Tibial nerve (tissue), 4 donors: ENCODE results near the gene RGS1. TPM values are rescaled to one million over a fixed set of nuclear protein-coding genes. Genes with fewer than 3 reads are reported as not detected.

Experiments
- DNase-seq, 2 donors: peaks; one replicate each; pipeline ENCODE4 v3.0.0-alpha.2; 2019; ENCODE audit warnings: low spot score in 2 of 2
- H3K27ac ChIP-seq, 4 donors: fragments of 200-600 bp; sonication (generic) in 3 of 4; one replicate each; pipeline ENCODE4 v1.5.1; 2017 to 2019; ENCODE audit warnings: mild to moderate bottlenecking in 1 of 4
- H3K27me3 ChIP-seq, 2 donors: fragments of 200-600 bp; sonication (generic) in 1 of 2; one replicate each; pipeline versions ENCODE4 v1.5.1 to v1.6.0; 2017 to 2019
- H3K36me3 ChIP-seq, 3 donors: fragments of 200-600 bp; sonication (generic); one replicate each; pipeline ENCODE4 v1.5.1; 2018 to 2019
- H3K4me1 ChIP-seq, 4 donors: fragments of 200-600 bp; sonication (generic) in 3 of 4; one replicate each; pipeline ENCODE4 v1.5.1; 2017 to 2019
- H3K4me3 ChIP-seq, 4 donors: fragments of 200-600 bp; sonication (generic) in 3 of 4; one replicate each; pipeline ENCODE4 v1.5.1; 2017 to 2019; ENCODE audit warnings: mild to moderate bottlenecking in 1 of 4, moderate library complexity in 1 of 4
- H3K9me3 ChIP-seq, 4 donors: fragments of 200-600 bp; sonication (generic) in 3 of 4; one replicate each; pipeline ENCODE4 v1.5.1; 2017 to 2019
- EP300 ChIP-seq, 2 donors: sonication (generic); formaldehyde crosslinking; IDR thresholded peaks; one replicate each; pipeline ENCODE4 v1.6.1; 2017; ENCODE audit warnings: antibody characterized with exemption in 2 of 2, mild to moderate bottlenecking in 1 of 2
- POLR2A ChIP-seq, 2 donors: fragments of 450-650 bp; IDR thresholded peaks; one replicate each; pipeline ENCODE4 v1.6.1; 2017; ENCODE audit warnings: antibody characterized with exemption in 2 of 2, mild to moderate bottlenecking in 2 of 2, moderate library complexity in 2 of 2
- WGBS, 2 donors: methylation state at CpG; one replicate each; pipeline ENCODE4 v1.1.5; 2018; 5-methylcytosine and 5-hydroxymethylcytosine counted together
- total RNA-seq, 4 donors: library from RNA; depleted of rRNA; stranded (reverse); fragments of >200 nt; gene quantifications; one replicate each; pipeline ENCODE4 v1.1.0, GENCODE V29; 2016
- TF ChIP-seq, protein P1 (sequence below), 5 experiments: fragments of 200-600 bp in 3 of 5; fragments of 450-650 bp in 2 of 5; sonication (generic) in 3 of 5; IDR thresholded peaks; one replicate each; pipeline ENCODE4 v1.5.1; 2016 to 2019; ENCODE audit warnings: antibody characterized with exemption in 5 of 5, mild to moderate bottlenecking in 3 of 5, moderate library complexity in 2 of 5

Gene RGS1
- total RNA-seq, 4 donors from 2014 or later, result 142 to 489 (median 195) TPM

DNA sequence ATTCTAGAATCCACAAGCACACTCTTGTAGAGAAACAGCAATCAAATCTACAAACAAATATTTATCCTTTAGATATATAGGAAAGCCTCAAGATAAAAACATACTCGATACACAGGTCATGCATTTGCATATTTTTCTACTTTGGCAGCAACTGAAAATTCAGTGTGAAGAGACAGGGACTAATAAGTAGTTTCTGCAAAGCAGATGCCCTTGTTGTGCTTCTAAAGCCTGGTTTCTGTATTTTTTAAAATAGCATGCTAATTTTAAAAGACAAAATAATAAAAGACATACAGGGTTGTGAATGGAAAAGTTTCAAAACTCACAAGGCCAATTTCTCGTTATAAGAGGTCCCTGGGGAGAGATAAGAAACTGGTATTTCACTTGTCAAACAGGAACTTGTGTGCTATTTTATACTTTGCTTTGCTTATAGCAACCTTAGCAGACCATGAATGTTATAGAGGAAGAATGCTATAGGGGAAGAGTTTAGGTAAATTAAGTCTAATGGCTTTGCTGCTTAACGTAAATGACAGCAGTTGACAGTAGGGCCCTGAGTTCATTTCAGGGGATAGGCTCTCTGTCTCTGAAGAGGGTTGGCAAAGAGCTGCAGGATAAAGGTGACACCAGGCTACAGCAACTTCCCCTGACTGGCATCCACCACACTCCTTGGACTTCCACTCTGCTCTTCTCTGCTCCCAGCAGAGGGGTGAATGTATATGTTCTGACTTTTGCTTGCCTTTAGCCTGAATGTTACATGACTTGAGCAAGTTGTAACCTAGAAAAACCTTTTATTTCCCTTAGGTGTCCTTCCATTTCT is 51.0 kb downstream of the RGS1 start:
- no peak for DNase-seq
- Histone ChIP-seq H3K9me3 (peaks cover 0 to 7% (median 0%) of the 10 kb centered on the region in 4 donors), H3K36me3 (no peaks in the 10 kb centered on the region), H3K27ac (no peak overlapping the region), H3K27me3 (no peaks in the 10 kb centered on the region), H3K4me1 (no peaks in the 10 kb centered on the region), H3K4me3 (no peak overlapping the region)
- 66 to 75% methylated on average over 3 of the region's 3 CpGs for WGBS, 2 donors
- no peak for TF ChIP-seq POLR2A (IDR thresholded peaks at IDR 0.05)
- TF ChIP-seq EP300 (IDR thresholded peaks at IDR 0.05), result no peak
- TF ChIP-seq, protein P1, sequence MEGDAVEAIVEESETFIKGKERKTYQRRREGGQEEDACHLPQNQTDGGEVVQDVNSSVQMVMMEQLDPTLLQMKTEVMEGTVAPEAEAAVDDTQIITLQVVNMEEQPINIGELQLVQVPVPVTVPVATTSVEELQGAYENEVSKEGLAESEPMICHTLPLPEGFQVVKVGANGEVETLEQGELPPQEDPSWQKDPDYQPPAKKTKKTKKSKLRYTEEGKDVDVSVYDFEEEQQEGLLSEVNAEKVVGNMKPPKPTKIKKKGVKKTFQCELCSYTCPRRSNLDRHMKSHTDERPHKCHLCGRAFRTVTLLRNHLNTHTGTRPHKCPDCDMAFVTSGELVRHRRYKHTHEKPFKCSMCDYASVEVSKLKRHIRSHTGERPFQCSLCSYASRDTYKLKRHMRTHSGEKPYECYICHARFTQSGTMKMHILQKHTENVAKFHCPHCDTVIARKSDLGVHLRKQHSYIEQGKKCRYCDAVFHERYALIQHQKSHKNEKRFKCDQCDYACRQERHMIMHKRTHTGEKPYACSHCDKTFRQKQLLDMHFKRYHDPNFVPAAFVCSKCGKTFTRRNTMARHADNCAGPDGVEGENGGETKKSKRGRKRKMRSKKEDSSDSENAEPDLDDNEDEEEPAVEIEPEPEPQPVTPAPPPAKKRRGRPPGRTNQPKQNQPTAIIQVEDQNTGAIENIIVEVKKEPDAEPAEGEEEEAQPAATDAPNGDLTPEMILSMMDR (IDR thresholded peaks at IDR 0.05), result no peak

DNA sequence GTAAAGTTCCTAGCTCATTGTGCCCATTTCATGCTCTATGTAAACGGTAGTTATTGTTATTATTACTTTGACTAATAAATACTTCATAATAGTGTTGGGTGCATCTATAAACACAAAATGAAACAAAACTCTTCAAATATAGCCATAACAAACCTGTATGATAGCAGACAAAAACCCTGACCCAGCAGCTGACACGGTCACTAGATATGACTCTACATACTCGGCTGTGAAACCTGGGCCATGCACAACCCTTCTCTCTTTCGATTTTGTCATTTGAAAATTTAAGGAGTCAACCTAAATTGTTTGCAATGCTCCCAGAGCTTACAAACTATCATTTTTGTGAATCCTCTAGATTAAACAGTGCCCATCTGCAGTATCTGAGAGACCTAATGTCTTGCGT is 52.3 kb downstream of the RGS1 start:
- Histone ChIP-seq H3K27ac (no peak overlapping the region), H3K4me3 (no peak overlapping the region), H3K36me3 (no peaks in the 10 kb centered on the region), H3K4me1 (no peaks in the 10 kb centered on the region), H3K27me3 (no peaks in the 10 kb centered on the region), H3K9me3 (no peaks in the 10 kb centered on the region)
- TF ChIP-seq POLR2A (IDR thresholded peaks at IDR 0.05) (no peak), EP300 (IDR thresholded peaks at IDR 0.05) (no peak)
- TF ChIP-seq, protein P1 (IDR thresholded peaks at IDR 0.05), result no peak
- WGBS, 2 donors, result 94% methylated on average over 5 of the region's 5 CpGs
- DNase-seq, result no peak

DNA sequence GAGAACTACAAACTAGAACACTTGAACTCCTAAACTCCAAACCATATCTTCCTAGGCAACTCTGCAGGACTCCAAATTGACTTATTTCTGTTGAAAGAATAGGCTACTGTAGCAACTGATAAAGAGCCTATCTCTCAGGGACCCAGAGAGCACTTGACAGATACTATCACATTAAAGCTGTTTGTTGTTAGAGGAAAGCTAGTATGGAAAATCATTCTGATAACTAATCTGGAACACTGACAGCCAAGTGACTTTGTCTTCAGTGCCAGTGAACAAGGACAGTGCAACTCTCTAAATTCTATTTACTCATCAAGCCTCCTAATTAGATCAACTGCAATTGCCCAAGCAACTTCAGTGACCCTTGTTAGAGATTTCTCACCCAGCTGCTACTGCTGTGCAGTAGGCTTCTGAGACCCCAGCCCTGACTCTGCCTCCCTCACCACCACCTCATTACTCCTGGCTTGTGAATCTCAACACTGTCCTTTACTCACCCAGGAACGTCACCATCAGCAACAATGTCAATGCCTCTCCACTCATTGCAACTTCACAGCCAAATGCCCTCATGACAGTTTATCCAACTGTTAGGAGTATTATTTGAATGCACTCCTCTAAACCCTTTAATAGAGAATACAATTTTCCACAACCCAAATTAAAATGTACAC is 53.0 kb downstream of the RGS1 start:
- no peaks in the 10 kb centered on the region for H3K36me3 ChIP-seq
- H3K27ac ChIP-seq, result no peak overlapping the region
- 81 to 100% methylated on average over 1 of the region's 1 CpG for WGBS, 2 donors
- H3K27me3 ChIP-seq, result no peaks in the 10 kb centered on the region
- DNase-seq, result no peak
- no peaks in the 10 kb centered on the region for H3K4me1 ChIP-seq
- no peak overlapping the region for H3K4me3 ChIP-seq
- no peak for TF ChIP-seq EP300 (IDR thresholded peaks at IDR 0.05)
- no peak for TF ChIP-seq POLR2A (IDR thresholded peaks at IDR 0.05)
- TF ChIP-seq, protein P1 (IDR thresholded peaks at IDR 0.05), result no peak
- no peaks in the 10 kb centered on the region for H3K9me3 ChIP-seq

DNA sequence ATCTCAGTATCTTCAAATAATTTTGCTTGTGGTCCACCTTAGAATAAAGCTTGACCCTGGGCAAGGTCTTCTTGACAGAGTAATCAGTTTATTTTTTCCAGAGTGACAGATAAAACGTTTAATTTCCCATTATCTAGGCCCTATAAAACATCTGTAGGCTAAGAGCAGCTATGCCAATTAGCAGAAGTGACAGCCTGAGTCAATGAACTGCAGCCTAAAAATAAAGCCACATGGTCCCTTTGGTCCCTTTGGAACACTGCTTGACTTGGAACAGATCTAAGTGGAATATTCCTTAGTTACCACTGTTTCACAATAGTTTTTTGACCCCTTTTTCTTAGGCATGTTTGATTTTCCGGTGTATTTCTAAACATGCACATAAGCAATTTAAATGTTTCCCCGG is 54.0 kb downstream of the RGS1 start:
- no peak for DNase-seq
- H3K4me3 ChIP-seq, result no peak overlapping the region
- no peaks in the 10 kb centered on the region for H3K4me1 ChIP-seq
- no peak overlapping the region for H3K27ac ChIP-seq
- no peaks in the 10 kb centered on the region for H3K36me3 ChIP-seq
- H3K9me3 ChIP-seq, result no peaks in the 10 kb centered on the region
- TF ChIP-seq, protein P1 (IDR thresholded peaks at IDR 0.05), result no peak
- TF ChIP-seq EP300 (IDR thresholded peaks at IDR 0.05) (no peak), POLR2A (IDR thresholded peaks at IDR 0.05) (no peak)
- 77 to 82% methylated on average over 3 of the region's 3 CpGs for WGBS, 2 donors
- no peaks in the 10 kb centered on the region for H3K27me3 ChIP-seq

Other genes with a start within 250 kb of the RGS1 start
- under 1 TPM in 2 of 4 donors, not detected in 2; 0.22 to 0.78 TPM for gene RGS13, start 60.4 kb downstream of the RGS1 start, total RNA-seq
- gene RGS2, start 233.3 kb downstream of the RGS1 start, total RNA-seq, result 10 to 100 TPM; 15.0 to 38.6 (median 31.1) TPM